Activated naive CD4-positive, alpha-beta T cell treated with anti-CD3 and anti-CD28 coated beads, Interleukin-2, amount 10 ng/mL, durations not matched to agents 7 days and 5 days (primary cell): ENCODE measurements around the gene CADM1.

Experiments used
- CTCF ChIA-PET: fragments of 350-600 bp; sonication (Branson Sonifier 250); formaldehyde crosslinking; loops from one replicate; lab custom pipeline; 2021; ENCODE audit warnings: antibody characterized with exemption; lab: Charles Lee
- DNase-seq: peaks from one replicate; pipeline ENCODE4 v3.0.0-alpha.2; 2020
- H3K27ac Mint-ChIP-seq: one replicate; pipeline ENCODE4 v1.8.0; 2021; ENCODE audit warnings: mild to moderate bottlenecking, moderate library complexity, mixed read lengths
- H3K27me3 Mint-ChIP-seq: one replicate; pipeline ENCODE4 v1.8.0; 2021; ENCODE audit warnings: mild to moderate bottlenecking, mixed read lengths
- H3K36me3 Mint-ChIP-seq: one replicate; pipeline ENCODE4 v1.8.0; 2021; ENCODE audit warnings: mixed read lengths
- H3K4me1 Mint-ChIP-seq: one replicate; pipeline ENCODE4 v1.8.0; 2021; ENCODE audit warnings: mixed read lengths
- H3K4me3 Mint-ChIP-seq: one replicate; pipeline ENCODE4 v1.8.0; 2021; ENCODE audit warnings: mild to moderate bottlenecking, moderate library complexity, mixed read lengths
- H3K9me3 Mint-ChIP-seq: one replicate; pipeline ENCODE4 v1.8.0; 2021; ENCODE audit warnings: mixed read lengths

Gene CADM1

GRCh38 chr11:115182282-115182955 lies 321.8 kb downstream of the CADM1 start:
- Mint-ChIP-seq H3K9me3 (no peaks in the 10 kb centered on the region), H3K4me3 (no peak overlapping the region), H3K27ac (no peak overlapping the region), H3K27me3 (no peaks in the 10 kb centered on the region), H3K36me3 (no peaks in the 10 kb centered on the region), H3K4me1 (no peaks in the 10 kb centered on the region)
- DNase-seq = no peak
- CTCF ChIA-PET = no interaction called here

- Mint-ChIP-seq H3K36me3 (no peaks in the 10 kb centered on the region), H3K4me1 (no peaks in the 10 kb centered on the region), H3K9me3 (no peaks in the 10 kb centered on the region), H3K27ac (no peak overlapping the region), H3K4me3 (no peak overlapping the region), H3K27me3 (no peaks in the 10 kb centered on the region)
- no peak for DNase-seq
- CTCF ChIA-PET = interaction anchor here (0.8 kb wide), 1 partner anchor 9 kb away, joined by 4 read pairs; no protein-coding TSS in a partner anchor
Measured at GRCh38 chr11:115181538-115181937, 322.7 kb downstream of the CADM1 start.

GRCh38 chr11:115180272-115180671 lies 323.9 kb downstream of the CADM1 start:
- no peaks in the 10 kb centered on the region for H3K27me3 Mint-ChIP-seq
- H3K36me3 Mint-ChIP-seq = no peaks in the 10 kb centered on the region
- H3K9me3 Mint-ChIP-seq = no peaks in the 10 kb centered on the region
- CTCF ChIA-PET = no interaction called here
- no peak for DNase-seq
- H3K27ac Mint-ChIP-seq = no peak overlapping the region
- no peaks in the 10 kb centered on the region for H3K4me1 Mint-ChIP-seq
- H3K4me3 Mint-ChIP-seq = no peak overlapping the region

- Mint-ChIP-seq H3K27me3 (no peaks in the 10 kb centered on the region), H3K9me3 (no peaks in the 10 kb centered on the region), H3K36me3 (no peaks in the 10 kb centered on the region), H3K27ac (no peak overlapping the region), H3K4me3 (no peak overlapping the region), H3K4me1 (no peaks in the 10 kb centered on the region)
- CTCF ChIA-PET = no interaction called here
- DNase-seq = no peak
Measured at GRCh38 chr11:115179636-115180035, 324.6 kb downstream of the CADM1 start.

- no peaks in the 10 kb centered on the region for H3K4me1 Mint-ChIP-seq
- H3K27ac Mint-ChIP-seq = no peak overlapping the region
- H3K27me3 Mint-ChIP-seq = no peaks in the 10 kb centered on the region
- no peak for DNase-seq
- no peaks in the 10 kb centered on the region for H3K9me3 Mint-ChIP-seq
- no peak overlapping the region for H3K4me3 Mint-ChIP-seq
- H3K36me3 Mint-ChIP-seq = no peaks in the 10 kb centered on the region
- CTCF ChIA-PET = no interaction called here
Measured at GRCh38 chr11:115178705-115179104, 325.5 kb downstream of the CADM1 start.

GRCh38 chr11:115173136-115173535 lies 331.1 kb downstream of the CADM1 start:
- H3K4me1 Mint-ChIP-seq = no peaks in the 10 kb centered on the region
- H3K9me3 Mint-ChIP-seq = no peaks in the 10 kb centered on the region
- DNase-seq = no peak
- H3K36me3 Mint-ChIP-seq = no peaks in the 10 kb centered on the region
- no peak overlapping the region for H3K4me3 Mint-ChIP-seq
- no peaks in the 10 kb centered on the region for H3K27me3 Mint-ChIP-seq
- CTCF ChIA-PET = no interaction called here
- no peak overlapping the region for H3K27ac Mint-ChIP-seq

- CTCF ChIA-PET = interaction anchor here (0.7 to 1.8 kb wide), 3 partner anchors 10 to 163 kb away, joined by 3 to 4 read pairs (median 4); no protein-coding TSS in a partner anchor
- Mint-ChIP-seq H3K27me3 (peaks cover 5% of the 10 kb centered on the region), H3K27ac (no peak overlapping the region), H3K36me3 (no peaks in the 10 kb centered on the region), H3K4me3 (no peak overlapping the region), H3K9me3 (no peaks in the 10 kb centered on the region), H3K4me1 (no peaks in the 10 kb centered on the region)
- peak; percentile 34 for DNase-seq
Measured at GRCh38 chr11:115170133-115170815, 333.9 kb downstream of the CADM1 start.

GRCh38 chr11:115169251-115169650 lies 335.0 kb downstream of the CADM1 start:
- CTCF ChIA-PET = interaction anchor here (1.0 to 1.8 kb wide), 2 partner anchors 9 to 164 kb away, joined by 3 to 4 read pairs; no protein-coding TSS in a partner anchor
- H3K27me3 Mint-ChIP-seq = peaks cover 12% of the 10 kb centered on the region
- no peak for DNase-seq

GRCh38 chr11:115168686-115169085 lies 335.5 kb downstream of the CADM1 start:
- Mint-ChIP-seq H3K9me3 (no peaks in the 10 kb centered on the region), H3K4me1 (no peaks in the 10 kb centered on the region), H3K27ac (no peak overlapping the region), H3K27me3 (peaks cover 14% of the 10 kb centered on the region), H3K36me3 (no peaks in the 10 kb centered on the region), H3K4me3 (no peak overlapping the region)
- no peak for DNase-seq
- CTCF ChIA-PET = no interaction called here

More at GRCh38 chr11:115169251-115169650, 335.0 kb downstream of the CADM1 start:
- Mint-ChIP-seq H3K27ac (no peak overlapping the region), H3K9me3 (no peaks in the 10 kb centered on the region), H3K4me1 (no peaks in the 10 kb centered on the region), H3K4me3 (no peak overlapping the region), H3K36me3 (no peaks in the 10 kb centered on the region)

GRCh38 chr11:115168229-115168671 lies 336.0 kb downstream of the CADM1 start:
- no peak for DNase-seq
- Mint-ChIP-seq H3K36me3 (no peaks in the 10 kb centered on the region), H3K27ac (no peak overlapping the region), H3K4me1 (no peaks in the 10 kb centered on the region), H3K9me3 (no peaks in the 10 kb centered on the region), H3K27me3 (peaks cover 18% of the 10 kb centered on the region), H3K4me3 (no peak overlapping the region)
- CTCF ChIA-PET = no interaction called here

GRCh38 chr11:115167456-115167855 lies 336.8 kb downstream of the CADM1 start:
- Mint-ChIP-seq H3K4me1 (no peaks in the 10 kb centered on the region), H3K27ac (no peak overlapping the region), H3K4me3 (no peak overlapping the region), H3K27me3 (peaks cover 18% of the 10 kb centered on the region), H3K9me3 (no peaks in the 10 kb centered on the region), H3K36me3 (no peaks in the 10 kb centered on the region)
- DNase-seq = no peak
- CTCF ChIA-PET = no interaction called here

GRCh38 chr11:115166820-115167219 lies 337.4 kb downstream of the CADM1 start:
- Mint-ChIP-seq H3K4me3 (no peak overlapping the region), H3K36me3 (no peaks in the 10 kb centered on the region), H3K27ac (no peak overlapping the region), H3K4me1 (no peaks in the 10 kb centered on the region), H3K27me3 (peaks cover 18% of the 10 kb centered on the region), H3K9me3 (no peaks in the 10 kb centered on the region)
- no peak for DNase-seq
- CTCF ChIA-PET = no interaction called here

- peaks cover 18% of the 10 kb centered on the region for H3K27me3 Mint-ChIP-seq
- H3K9me3 Mint-ChIP-seq = no peaks in the 10 kb centered on the region
- H3K4me3 Mint-ChIP-seq = no peak overlapping the region
- no peak for DNase-seq
- H3K36me3 Mint-ChIP-seq = no peaks in the 10 kb centered on the region
- no peak overlapping the region for H3K27ac Mint-ChIP-seq
- CTCF ChIA-PET = no interaction called here
- no peaks in the 10 kb centered on the region for H3K4me1 Mint-ChIP-seq
Measured at GRCh38 chr11:115164774-115165173, 339.4 kb downstream of the CADM1 start.

- CTCF ChIA-PET = no interaction called here
- Mint-ChIP-seq H3K9me3 (no peaks in the 10 kb centered on the region), H3K27me3 (peaks cover 18% of the 10 kb centered on the region), H3K4me1 (no peaks in the 10 kb centered on the region), H3K36me3 (no peaks in the 10 kb centered on the region), H3K27ac (no peak overlapping the region), H3K4me3 (no peak overlapping the region)
- DNase-seq = no peak
Measured at GRCh38 chr11:115162919-115163318, 341.3 kb downstream of the CADM1 start.

- no peak overlapping the region for H3K4me3 Mint-ChIP-seq
- H3K4me1 Mint-ChIP-seq = no peaks in the 10 kb centered on the region
- no peak for DNase-seq
- H3K27me3 Mint-ChIP-seq = peaks cover 18% of the 10 kb centered on the region
- H3K36me3 Mint-ChIP-seq = no peaks in the 10 kb centered on the region
- H3K27ac Mint-ChIP-seq = no peak overlapping the region
- CTCF ChIA-PET = no interaction called here
- H3K9me3 Mint-ChIP-seq = no peaks in the 10 kb centered on the region
Measured at GRCh38 chr11:115161876-115162275, 342.3 kb downstream of the CADM1 start.
